Gastrocnemius medialis (tissue), 4 donors: ENCODE data around the gene ZNF578. TPM values are rescaled to one million over a fixed set of nuclear protein-coding genes. Genes with fewer than 3 reads are reported as not detected.
A peak's percentile ranks its signal among the peaks of the same experiment; 100 is the strongest.
"Not testable (repeated sequence)": the region's sequence is repeated elsewhere in the genome, so short reads cannot be mapped to it uniquely, and the experiment has no call there.

Experiments used
- ATAC-seq, 2 donors: fragments of 150-250 bp; one replicate each; pipeline ENCODE4 v1.9.1; 2016
- DNase-seq, 2 donors: peaks; one replicate each; pipeline ENCODE4 v3.0.0-alpha.2; 2019
- H3K27ac ChIP-seq, 4 donors: fragments of 200-600 bp; sonication (generic); 1 replicate in 1 of 4; 2 replicates in 3 of 4; pipeline ENCODE4 v1.5.1; 2016 to 2018; ENCODE audit warnings: mild to moderate bottlenecking in 2 of 4, moderate library complexity in 1 of 4
- H3K27me3 ChIP-seq, 3 donors: fragments of 200-600 bp; sonication (generic) in 2 of 3; 1 replicate in 1 of 3; 2 replicates in 2 of 3; pipeline versions ENCODE4 v1.5.1 to v1.6.0; 2016 to 2019; ENCODE audit warnings: mild to moderate bottlenecking in 1 of 3, moderate library complexity in 1 of 3
- H3K36me3 ChIP-seq, 2 donors: fragments of 200-600 bp; sonication (generic) in 1 of 2; one replicate each; pipeline ENCODE4 v1.5.1; 2017 to 2018
- H3K4me1 ChIP-seq, 2 donors: fragments of 200-600 bp; sonication (generic) in 1 of 2; one replicate each; pipeline ENCODE4 v1.5.1; 2016 to 2017; ENCODE audit warnings: mild to moderate bottlenecking in 2 of 2
- H3K4me3 ChIP-seq, 4 donors: fragments of 200-600 bp; sonication (generic) in 3 of 4; 1 replicate in 1 of 4; 2 replicates in 3 of 4; pipeline ENCODE4 v1.5.1; 2016 to 2019; ENCODE audit warnings: mild to moderate bottlenecking in 2 of 4
- H3K9me3 ChIP-seq, 3 donors: fragments of 200-600 bp; sonication (generic) in 2 of 3; 1 replicate in 1 of 3; 2 replicates in 2 of 3; pipeline ENCODE4 v1.5.1; 2016 to 2019
- POLR2A ChIP-seq, 2 donors: fragments of 450-650 bp; IDR thresholded peaks; one replicate each; pipeline ENCODE4 v1.6.1; 2017; ENCODE audit warnings: antibody characterized with exemption in 2 of 2, mild to moderate bottlenecking in 2 of 2, moderate library complexity in 2 of 2
- in situ Hi-C, 4 donors: fragments of 200-750 bp; cut with MboI; loops; one replicate each; pipeline versions ENCODE4 v1.15.0 to v1.8.0; 2017; ENCODE audit warnings: low sequenced_read_pairs in 4 of 4
- intact Hi-C: fragments of 100-400 bp; cut with DNase I; formaldehyde crosslinking; loops from one replicate; pipeline ENCODE4 v1.15.1; 2023; ENCODE audit warnings: low total_unique reads
- total RNA-seq, 4 donors: library from RNA; depleted of rRNA; stranded (reverse); fragments of >200 nt; gene quantifications; one replicate each; pipeline versions ENCODE4 v1.1.0 to v1.2.3, GENCODE V29; 2016
- TF ChIP-seq, protein P1 (sequence below), 5 experiments: fragments of 450-650 bp in 3 of 5; fragments of 200-600 bp in 2 of 5; sonication (generic) in 2 of 5; IDR thresholded peaks in 4 of 5; conservative IDR thresholded peaks in 1 of 5; 1 replicate in 4 of 5; 2 replicates in 1 of 5; pipeline ENCODE4 v1.5.1; 2016 to 2019; ENCODE audit warnings: antibody characterized with exemption in 5 of 5, mild to moderate bottlenecking in 3 of 5, moderate library complexity in 3 of 5

ZNF578 gene
- total RNA-seq, 4 donors from 2014 or later, result 0.20 to 0.63 (median 0.33) TPM; not detected in 1

DNA sequence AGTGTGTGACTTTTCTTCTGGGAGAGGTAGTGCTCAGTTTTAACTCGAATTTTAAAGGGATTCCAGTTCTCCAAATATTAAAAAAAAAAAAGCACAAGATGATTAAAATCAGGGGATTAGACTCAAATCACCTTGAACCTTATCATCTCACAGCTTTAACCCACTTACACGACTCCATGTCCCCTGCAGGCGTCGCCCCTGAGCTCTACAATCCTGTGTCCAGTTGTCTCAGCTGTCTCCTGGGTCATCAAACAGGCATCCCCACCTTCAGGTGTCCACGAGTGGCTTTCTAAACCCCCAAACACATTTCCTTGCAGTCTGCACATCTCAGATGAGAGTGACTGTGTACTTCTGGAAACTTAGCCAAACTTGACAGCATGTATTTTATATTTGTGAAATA lies 88.3 kb downstream of the ZNF578 start:
- DNase-seq (no peak), ATAC-seq (no peak)
- Histone ChIP-seq H3K27ac (no peak overlapping the region), H3K4me3 (no peak overlapping the region), H3K27me3 (no peaks in the 10 kb centered on the region), H3K36me3 (peaks cover 5 to 34% of the 10 kb centered on the region in 2 donors), H3K4me1 (no peaks in the 10 kb centered on the region), H3K9me3 (no peaks in the 10 kb centered on the region)
- in situ Hi-C loops (no loop called here), intact Hi-C loops (no loop called here)
- TF ChIP-seq POLR2A (IDR thresholded peaks at IDR 0.05), result no peak
- TF ChIP-seq, protein P1, sequence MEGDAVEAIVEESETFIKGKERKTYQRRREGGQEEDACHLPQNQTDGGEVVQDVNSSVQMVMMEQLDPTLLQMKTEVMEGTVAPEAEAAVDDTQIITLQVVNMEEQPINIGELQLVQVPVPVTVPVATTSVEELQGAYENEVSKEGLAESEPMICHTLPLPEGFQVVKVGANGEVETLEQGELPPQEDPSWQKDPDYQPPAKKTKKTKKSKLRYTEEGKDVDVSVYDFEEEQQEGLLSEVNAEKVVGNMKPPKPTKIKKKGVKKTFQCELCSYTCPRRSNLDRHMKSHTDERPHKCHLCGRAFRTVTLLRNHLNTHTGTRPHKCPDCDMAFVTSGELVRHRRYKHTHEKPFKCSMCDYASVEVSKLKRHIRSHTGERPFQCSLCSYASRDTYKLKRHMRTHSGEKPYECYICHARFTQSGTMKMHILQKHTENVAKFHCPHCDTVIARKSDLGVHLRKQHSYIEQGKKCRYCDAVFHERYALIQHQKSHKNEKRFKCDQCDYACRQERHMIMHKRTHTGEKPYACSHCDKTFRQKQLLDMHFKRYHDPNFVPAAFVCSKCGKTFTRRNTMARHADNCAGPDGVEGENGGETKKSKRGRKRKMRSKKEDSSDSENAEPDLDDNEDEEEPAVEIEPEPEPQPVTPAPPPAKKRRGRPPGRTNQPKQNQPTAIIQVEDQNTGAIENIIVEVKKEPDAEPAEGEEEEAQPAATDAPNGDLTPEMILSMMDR (IDR thresholded peaks at IDR 0.05 in 4 of 5, conservative IDR thresholded peaks at IDR 0.05 in 1 of 5), result no peak

DNA sequence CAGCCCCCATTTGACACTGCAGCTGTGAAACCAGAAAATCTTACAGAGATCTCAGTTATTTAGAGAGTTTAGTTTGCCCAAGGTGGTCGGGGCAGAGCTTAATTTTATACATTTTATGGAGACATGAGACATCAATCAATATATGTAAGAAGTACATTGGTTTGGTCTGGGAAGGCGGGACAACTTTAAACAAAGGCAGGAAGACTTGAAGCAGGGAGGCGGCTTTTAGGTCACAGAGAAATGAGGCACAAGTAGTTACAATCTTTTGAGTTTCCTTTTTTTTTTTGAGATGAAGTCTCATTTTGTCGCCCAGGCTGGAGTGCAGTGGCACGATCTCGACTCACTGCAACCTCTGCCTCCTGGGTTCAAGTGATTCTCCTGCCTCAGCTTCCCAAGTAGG lies 89.2 kb downstream of the ZNF578 start:
- H3K27ac ChIP-seq, intact Hi-C loops, DNase-seq, H3K9me3 ChIP-seq, ATAC-seq, in situ Hi-C loops, H3K27me3 ChIP-seq, H3K4me3 ChIP-seq, H3K4me1 ChIP-seq: not testable (repeated sequence)
- H3K36me3 ChIP-seq, result peaks cover 5 to 40% of the 10 kb centered on the region in 2 donors

DNA sequence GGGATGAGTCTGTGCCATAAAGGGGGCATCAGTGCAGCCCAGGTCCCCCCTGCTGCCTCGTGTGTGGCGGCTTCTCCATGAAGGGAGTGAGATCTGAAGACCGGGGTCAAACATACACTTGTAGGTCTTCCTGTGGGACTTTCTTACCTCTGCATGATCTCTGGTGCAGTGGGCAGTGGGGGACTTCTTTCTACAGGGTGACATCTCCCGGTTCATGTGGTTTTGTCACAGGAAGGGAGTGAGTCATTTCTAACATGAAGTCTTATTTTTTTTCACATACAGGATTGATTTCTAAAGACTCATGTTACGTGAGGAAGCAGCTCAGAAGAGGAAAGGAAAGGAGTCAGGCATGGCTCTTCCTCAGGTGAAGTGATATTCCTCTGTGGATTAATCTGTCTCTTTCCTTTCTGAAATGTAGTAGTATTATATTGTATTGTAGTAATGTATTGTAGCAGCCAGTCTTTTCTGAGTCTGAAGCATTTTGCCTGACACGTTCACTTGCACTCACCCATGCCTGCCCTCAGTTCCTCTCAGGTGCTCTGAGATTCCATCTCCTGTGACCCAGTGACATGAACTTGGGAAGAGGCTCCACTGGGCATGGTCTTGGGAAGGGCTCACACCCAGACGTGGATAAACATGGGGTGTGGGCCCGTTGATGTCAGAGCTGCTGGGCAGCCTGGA lies 89.8 kb downstream of the ZNF578 start:
- Histone ChIP-seq H3K4me3 (no peak overlapping the region), H3K4me1 (no peaks in the 10 kb centered on the region), H3K9me3 (no peaks in the 10 kb centered on the region), H3K36me3 (peaks cover 5 to 44% of the 10 kb centered on the region in 2 donors), H3K27ac (no peak overlapping the region), H3K27me3 (no peaks in the 10 kb centered on the region)
- intact Hi-C loops, result no loop called here
- no peak for TF ChIP-seq POLR2A (IDR thresholded peaks at IDR 0.05)
- TF ChIP-seq, protein P1 (IDR thresholded peaks at IDR 0.05 in 4 of 5, conservative IDR thresholded peaks at IDR 0.05 in 1 of 5), result no peak
- in situ Hi-C loops, result no loop called here
- no peak for ATAC-seq
- DNase-seq, result no peak

DNA sequence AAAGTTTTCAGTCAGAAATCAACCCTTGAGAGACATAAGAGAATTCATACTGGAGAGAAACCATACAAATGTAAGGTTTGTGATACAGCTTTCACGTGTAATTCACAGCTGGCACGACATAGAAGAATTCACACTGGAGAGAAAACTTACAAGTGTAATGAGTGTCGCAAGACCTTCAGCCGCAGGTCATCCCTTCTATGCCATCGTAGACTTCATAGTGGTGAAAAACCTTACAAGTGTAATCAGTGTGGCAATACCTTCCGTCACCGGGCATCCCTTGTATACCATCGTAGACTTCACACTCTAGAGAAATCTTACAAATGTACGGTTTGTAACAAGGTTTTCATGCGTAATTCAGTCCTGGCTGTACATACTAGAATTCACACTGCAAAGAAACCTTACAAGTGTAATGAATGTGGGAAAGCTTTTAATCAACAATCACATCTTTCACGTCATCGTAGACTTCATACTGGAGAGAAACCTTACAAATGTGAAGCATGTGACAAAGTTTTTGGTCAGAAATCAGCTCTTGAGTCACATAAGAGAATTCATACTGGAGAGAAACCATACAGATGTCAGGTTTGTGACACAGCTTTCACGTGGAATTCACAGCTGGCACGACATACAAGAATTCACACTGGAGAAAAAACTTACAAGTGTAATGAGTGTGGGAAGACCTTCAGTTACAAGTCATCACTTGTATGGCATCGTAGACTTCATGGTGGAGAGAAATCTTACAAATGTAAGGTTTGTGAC lies 101.0 kb downstream of the ZNF578 start:
- TF ChIP-seq, protein P1 (IDR thresholded peaks at IDR 0.05 in 4 of 5, conservative IDR thresholded peaks at IDR 0.05 in 1 of 5), result no peak
- TF ChIP-seq POLR2A (IDR thresholded peaks at IDR 0.05), result no peak
- intact Hi-C loops (no loop called here), in situ Hi-C loops (no loop called here)
- no peaks in the 10 kb centered on the region for H3K27me3 ChIP-seq
- peaks cover 20 to 94% of the 10 kb centered on the region in 2 donors for H3K36me3 ChIP-seq
- H3K4me1 ChIP-seq, result no peaks in the 10 kb centered on the region
- ATAC-seq (no peak), DNase-seq (no peak)
- peaks cover 7 to 70% (median 25%) of the 10 kb centered on the region in 3 donors for H3K9me3 ChIP-seq
- peak overlapping the region in 1 of 4 donors; percentile 24 for H3K4me3 ChIP-seq
- no peak overlapping the region for H3K27ac ChIP-seq

DNA sequence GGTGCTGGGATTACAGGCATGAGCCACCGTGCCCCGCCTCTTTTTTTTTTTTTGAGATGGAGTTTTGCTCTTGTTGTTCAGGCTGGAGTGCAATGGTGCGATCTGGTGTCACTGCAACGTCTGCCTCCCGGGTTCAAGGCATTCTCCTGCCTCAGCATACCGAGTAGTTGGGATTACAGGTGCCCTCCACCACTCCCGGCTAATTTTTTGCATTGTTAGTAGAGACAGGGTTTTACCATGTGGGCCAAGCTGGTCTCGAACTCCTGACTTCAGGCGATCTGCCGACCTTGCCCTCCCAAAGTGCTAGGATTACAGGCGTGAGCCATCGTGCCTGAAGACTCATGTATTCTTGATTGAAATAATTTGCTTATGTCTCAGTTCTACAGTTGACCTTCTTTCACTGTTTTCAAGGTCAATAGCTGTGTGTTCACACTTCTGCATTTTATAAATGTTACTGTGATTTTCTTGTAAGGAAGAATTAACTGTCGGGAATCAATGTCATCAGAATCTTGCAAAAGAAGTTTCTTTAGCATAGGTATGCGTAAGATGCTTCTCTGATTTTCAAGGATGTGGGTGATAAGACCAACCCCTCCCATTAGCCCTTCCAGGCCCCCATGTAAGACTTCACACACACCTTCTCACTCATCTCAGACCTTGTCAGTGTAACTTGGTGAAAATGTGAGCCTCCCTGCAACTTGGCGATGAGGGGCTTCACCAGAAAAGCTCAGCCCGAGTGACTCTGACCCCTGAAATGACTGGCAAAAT lies 104.1 kb downstream of the ZNF578 start:
- in situ Hi-C loops, result no loop called here
- H3K27ac ChIP-seq, result no peak overlapping the region
- H3K27me3 ChIP-seq, result no peaks in the 10 kb centered on the region
- DNase-seq (no peak), ATAC-seq (no peak)
- peaks cover 14 to 79% of the 10 kb centered on the region in 2 donors for H3K36me3 ChIP-seq
- intact Hi-C loops, result no loop called here
- TF ChIP-seq, protein P1 (IDR thresholded peaks at IDR 0.05 in 4 of 5, conservative IDR thresholded peaks at IDR 0.05 in 1 of 5), result no peak
- no peak for TF ChIP-seq POLR2A (IDR thresholded peaks at IDR 0.05)
- no peaks in the 10 kb centered on the region for H3K4me1 ChIP-seq
- H3K9me3 ChIP-seq, result peaks cover 7 to 71% (median 24%) of the 10 kb centered on the region in 3 donors
- no peak overlapping the region for H3K4me3 ChIP-seq

DNA sequence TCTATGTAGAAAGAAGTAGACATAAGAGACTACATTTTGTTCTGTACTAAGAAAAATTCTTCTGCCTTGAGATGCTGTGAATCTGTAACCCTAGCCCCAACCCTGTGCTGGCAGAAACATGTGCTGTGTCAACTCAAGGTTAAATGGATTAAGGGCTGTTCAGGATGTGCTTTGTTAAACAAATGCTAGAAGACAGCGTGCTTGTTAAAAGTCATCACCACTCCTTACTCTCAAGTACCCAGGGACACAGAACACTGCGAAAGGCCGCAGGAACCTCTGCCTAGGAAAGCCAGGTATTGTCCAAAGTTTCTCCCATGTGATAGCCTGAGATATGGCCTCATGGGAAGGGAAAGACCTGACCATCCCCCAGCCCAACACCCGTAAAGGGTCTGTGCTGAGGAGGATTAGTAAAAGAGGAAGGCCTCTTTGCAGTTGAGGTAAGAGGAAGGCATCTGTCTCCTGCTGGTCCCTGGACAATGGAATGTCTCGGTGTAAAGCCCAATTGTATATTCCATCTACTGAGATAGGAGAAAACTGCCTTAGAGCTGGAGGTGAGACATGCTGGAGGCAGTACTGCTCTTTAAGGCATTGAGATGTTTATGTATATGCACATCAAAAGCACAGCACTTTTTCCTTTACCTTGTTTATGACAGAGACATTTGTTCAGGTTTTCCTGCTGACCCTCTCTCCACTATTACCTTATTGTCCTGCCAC lies 105.5 kb downstream of the ZNF578 start:
- Histone ChIP-seq H3K36me3 (peaks cover 12 to 72% of the 10 kb centered on the region in 2 donors), H3K4me3 (peak overlapping the region in 1 of 4 donors; percentile 19), H3K9me3 (peaks cover 0 to 58% (median 19%) of the 10 kb centered on the region in 3 donors)
- DNase-seq, H3K27me3 ChIP-seq, intact Hi-C loops, in situ Hi-C loops, H3K4me1 ChIP-seq, H3K27ac ChIP-seq, ATAC-seq: not testable (repeated sequence)
